GM18867 (cell line): ENCODE data around the gene C5orf15.
A peak's percentile ranks its signal among the peaks of the same experiment; 100 is the strongest.

Source experiments
- ATAC-seq: cut with Tn5 transposase; IDR thresholded peaks from one replicate; pipeline ENCODE4 v1.9.1; 2021; ENCODE audit warnings: mild to moderate bottlenecking, moderate library complexity; ENCODE audit not compliant: unreplicated experiment

C5orf15 gene

DNA sequence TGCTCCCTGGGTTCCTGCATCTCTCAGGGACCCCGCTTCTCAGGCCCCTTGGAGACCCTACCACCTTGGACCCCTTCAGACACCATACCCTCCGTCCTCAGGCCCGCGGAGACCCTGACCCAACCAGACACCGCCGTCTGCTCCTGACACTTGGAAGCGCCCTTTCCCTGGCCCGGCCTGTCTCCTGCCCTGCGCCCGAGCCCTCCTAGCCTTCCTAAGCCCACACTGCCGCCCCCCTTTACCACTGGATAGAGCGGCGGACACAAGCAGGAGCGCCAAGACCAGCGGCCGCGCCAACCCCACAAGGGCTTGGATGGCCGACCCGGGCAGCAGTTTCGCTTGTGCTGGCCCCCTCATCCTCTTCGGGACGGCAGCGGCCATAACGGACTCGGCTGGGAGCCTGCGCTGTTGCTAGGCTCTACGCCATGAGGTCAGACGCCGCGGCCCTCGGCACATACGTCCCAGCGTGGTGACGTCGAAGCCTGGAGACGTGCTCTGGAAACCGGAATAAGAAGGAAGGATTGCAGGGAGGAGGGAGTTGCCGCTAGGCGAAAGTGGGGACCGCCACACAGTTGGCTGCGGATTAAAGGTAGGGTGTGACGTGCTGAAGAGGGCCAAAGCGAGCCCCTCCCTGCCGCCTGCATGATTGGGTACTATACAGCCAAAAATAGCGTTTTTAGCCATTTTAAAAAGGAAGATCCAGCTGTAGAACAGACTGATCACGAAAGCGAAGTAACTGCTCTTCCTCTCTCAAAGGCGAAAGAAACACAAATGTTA lies at the start of gene C5orf15:
Gene C5orf15 (minus strand): TSS at position 422 of the 777 bp plus-strand sequence. CDS start 41 bp downstream, at position 381.
- ATAC-seq: peak; percentile 97

DNA sequence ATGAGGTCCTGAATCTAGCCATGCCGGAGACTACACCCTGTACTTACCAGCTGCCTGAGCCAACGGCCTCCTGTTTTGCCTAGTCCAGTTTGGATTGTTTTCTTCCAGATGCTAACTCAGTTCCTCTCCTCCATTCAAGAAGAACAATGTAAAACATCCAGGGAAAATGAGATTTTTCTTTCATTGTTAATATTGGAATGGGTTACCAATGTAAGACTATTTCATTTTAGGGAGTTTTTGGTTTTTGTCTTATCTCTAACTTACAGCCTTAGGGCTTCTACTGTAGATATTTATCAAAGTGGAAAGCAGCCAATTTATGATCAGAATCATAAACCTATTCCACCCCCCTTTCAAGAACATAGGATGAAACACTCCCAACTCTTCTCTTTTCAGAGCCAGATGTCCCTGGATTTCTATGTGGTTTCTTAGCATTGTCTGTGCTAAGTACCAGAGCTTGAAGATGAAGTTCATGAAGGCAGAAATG lies 39.9 kb upstream of the C5orf15 start:
- ATAC-seq: no peak

DNA sequence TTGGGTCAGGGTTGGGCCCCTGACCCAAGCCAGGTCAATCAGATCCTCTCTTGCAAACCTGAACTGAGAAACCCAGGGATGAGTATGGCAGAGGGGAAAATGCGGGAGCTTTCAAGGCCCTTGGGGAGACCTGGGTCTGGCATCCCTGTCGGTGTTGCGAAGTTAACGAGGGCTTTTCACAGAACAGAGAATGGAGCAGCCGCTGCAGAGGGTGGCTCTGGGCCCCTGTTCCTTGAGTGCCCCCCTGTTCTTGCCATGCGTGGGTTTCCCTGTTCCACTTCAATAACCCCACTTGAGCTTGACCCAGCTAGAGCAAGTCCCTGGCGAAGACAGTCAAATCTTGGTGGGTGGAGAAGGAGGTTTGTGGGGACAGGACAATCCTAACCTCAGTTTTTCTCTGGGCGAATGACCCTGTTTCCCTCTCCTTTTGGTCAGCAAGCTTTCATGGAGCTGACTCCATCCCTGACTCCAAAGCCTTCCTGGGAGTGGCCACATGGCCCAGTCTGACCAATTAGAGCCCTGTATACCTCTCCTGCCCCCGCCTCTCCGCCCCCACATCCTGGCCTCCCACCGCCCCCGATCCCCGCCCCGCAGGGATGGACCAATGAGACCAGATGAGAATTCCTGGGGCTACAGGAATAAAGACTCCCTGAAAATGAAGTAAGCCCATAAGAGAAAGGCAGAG lies 39.3 kb upstream of the C5orf15 start:
- no peak for ATAC-seq

GRCh38 chr5:134006115-134006514 lies 37.7 kb upstream of the C5orf15 start:
- no peak for ATAC-seq

DNA sequence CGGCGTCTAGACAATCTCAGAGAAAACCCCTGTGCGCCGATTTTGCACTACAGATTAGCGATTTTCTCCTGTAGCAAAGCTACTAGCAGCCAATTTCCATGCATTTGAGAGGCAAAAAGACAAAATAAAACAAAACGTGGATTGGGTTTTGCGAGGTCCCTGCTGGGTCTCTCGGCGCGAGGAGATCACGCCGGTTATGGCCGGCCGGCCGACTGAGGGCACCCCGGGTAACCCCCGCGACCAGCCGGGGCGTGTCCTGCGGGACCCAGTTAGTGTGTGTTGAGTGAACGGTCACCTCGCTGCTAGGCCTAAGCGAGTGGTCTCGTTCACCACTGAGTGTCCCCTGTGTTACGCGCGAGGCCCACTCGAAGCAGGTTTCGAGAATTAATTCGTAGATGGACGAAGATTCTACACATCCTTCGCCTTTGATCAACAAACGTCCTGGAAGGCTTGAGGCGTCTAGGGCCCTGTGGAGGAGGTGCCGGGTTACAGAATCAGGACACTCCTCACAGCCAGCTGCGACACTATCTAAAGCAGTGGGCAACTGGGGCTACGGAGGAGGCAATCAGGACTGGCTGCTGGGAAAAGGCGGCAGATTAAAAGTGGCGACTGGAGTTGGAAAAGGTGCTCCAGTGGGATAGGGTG lies 37.1 kb upstream of the C5orf15 start:
- ATAC-seq: no peak

- peak; percentile 78 for ATAC-seq
These were observed 36.4 kb upstream of the C5orf15 start, which contains the start of gene VDAC1 for GRCh38 chr5:134004626-134005416. TSS of gene VDAC1 (minus strand) at chr5:134004975. CDS start at chr5:133993012, 11,963 bp downstream.

GRCh38 chr5:134003817-134004625 lies 35.6 kb upstream of the C5orf15 start:
- peak; percentile 32 for ATAC-seq

GRCh38 chr5:134003064-134003816 lies 34.8 kb upstream of the C5orf15 start:
- no peak for ATAC-seq

- no peak for ATAC-seq
These were observed 33.7 kb upstream of the C5orf15 start for GRCh38 chr5:134001938-134002731.

GRCh38 chr5:134000696-134001453 lies 32.5 kb upstream of the C5orf15 start:
- no peak for ATAC-seq

DNA sequence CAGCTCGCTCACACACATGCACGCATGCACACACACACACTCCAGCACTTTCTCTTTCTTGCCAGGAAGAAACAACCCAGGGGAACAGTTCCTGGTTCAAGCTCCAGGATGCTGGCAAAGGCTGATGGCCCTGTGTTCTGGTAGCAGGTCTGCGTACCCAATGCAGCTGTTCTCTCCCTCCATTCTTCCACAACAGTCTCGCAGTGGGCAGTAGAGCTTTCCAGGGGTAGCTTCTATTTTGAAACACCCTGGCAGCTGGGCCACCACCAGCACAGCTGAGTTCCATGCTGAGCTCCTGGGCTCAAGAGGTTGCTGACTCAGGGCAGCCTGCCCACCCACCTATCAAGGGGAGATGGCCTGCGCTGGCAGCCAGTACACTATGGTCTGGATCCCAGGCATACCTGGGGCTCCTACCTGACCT lies 31.7 kb upstream of the C5orf15 start:
- ATAC-seq: no peak

GRCh38 chr5:133998807-133999206 lies 30.4 kb upstream of the C5orf15 start:
- ATAC-seq: no peak

DNA sequence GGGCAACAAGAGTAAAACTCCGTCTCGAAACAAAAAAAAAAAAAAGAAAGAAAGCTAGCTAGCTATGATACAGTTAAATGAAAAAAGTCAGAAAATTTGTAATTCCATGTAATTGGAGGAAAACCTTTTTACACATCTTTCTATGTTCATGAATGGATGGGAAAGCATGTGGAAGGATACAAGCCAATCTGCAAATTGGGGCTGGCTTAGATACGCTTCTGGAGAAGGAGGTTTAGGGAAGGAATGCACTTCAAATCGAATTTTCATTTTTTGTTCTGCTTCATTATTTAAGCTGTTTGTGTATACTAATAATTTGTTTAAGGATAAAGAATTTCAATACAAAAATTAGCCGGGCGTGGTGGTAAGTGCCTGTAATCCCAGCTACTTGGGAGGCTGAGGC lies 29.6 kb upstream of the C5orf15 start:
- ATAC-seq: no peak

DNA sequence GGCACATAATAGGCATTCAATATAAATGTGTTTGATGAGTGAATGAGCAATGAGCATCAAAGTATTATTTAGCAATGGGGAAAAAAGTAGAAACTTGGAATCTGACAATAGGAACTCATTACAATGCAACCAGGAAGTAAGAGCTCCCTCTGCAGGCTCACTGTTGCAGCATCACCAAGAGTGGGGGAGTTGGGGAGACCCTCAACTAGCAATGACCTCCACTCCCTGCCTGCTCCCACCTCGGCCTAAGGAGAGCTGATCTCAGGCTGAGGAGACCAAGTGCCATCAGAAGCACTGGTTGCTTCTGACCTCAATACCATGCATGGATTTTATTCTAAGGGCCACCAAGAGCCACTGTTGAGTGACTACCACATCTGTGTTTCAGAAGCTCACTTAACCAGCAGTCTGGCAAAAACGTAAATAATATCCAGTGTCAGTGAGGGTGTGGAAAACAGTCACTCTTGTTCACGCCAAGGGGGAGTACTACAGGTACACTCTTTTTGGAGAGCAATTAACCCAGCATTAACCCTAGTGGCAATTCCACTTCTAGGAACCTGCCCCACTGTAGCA lies 28.3 kb upstream of the C5orf15 start:
- ATAC-seq: no peak

DNA sequence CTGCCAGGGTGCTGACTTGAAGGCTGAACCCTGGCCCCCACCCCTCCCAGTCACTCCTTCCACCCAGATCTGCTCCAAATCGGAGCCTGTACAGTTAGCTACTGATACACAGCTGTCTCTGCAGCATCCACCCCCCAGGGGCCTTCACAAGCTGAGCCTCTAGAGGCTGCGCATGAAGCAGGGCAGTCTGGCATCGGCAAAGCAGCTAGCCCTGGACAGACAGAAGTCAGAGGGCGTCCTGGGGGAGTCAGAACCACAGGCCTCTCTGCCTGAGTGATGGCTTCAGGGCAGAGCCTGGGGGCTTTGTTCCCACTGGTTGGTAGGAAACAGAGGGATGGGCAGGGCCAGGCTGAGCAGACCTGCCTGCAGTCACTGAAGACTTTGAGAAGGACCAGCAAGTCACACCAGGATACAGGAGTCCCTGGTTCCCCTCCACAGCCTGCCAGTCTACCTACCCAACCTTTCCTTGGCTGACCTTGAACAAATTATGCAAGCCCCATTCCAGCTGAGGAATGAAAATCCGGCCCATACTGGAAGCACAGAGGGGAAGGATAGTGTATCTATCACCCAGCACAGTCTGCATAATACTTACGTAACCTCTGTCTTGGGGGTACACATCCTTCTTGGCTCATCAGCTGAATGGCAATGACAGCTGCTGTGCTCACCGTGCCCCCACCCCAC lies 27.6 kb upstream of the C5orf15 start:
- ATAC-seq: no peak

DNA sequence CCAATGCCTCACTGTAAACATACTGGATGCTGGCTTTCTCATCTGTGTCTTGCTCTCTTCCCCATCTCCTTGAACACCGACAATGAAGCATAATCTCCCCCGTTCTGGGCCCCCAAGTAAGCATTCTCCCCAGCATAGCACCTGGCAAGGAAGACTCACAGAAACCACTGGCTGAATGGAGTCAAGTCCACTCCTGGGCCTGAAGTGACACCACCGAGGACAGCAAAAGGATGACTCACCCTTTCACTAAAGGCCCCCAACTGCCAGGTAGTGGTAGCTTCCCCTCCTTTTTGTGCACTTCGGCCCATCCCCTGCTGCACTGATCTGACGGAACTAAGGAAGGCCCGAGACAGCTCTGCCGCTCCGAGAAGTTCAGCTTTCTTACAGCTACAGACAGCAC lies 26.9 kb upstream of the C5orf15 start:
- no peak for ATAC-seq

- no peak for ATAC-seq
These were observed 26.5 kb upstream of the C5orf15 start for GRCh38 chr5:133994990-133995333.
